ENCODE data around the gene ASCL5. TPM values are rescaled to one million over a fixed set of nuclear protein-coding genes. Genes with fewer than 3 reads are reported as not detected.

The ASCL5 gene
- total RNA-seq, 2 experiments from 2014 or later, result not detected

DNA sequence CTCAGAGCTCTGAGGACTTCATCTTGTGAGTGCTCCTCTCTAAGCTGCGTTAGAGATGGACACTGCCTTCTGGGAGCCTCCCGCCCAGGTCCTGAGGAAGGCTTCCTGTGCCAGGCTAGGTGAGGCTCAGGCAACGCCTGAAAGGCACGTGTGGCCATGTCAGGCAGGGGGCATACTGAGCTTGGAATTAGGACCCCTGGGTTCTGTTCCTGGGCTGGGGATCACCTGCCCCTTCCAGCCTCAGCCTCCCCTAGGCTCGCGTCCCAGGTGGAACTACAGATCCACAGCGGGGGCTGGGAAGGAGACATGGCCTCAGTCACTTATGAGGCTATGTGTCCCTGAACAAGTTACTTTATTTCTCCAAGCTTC lies 10.0 kb upstream of the ASCL5 start:
- CTCF ChIA-PET, result interaction anchor here (1.0 to 1.3 kb wide), 3 partner anchors 12 to 18 kb away, joined by 3 to 6 read pairs (median 4); partner anchors contain the start of gene TMEM9
- no peaks in the 10 kb centered on the region for H3K36me3 Mint-ChIP-seq
- no peaks in the 10 kb centered on the region for H3K9me3 Mint-ChIP-seq (ENCODE audit: low read depth)
- no peak for DNase-seq
- ATAC-seq, result no peak
- H3K27me3 Mint-ChIP-seq, result no peaks in the 10 kb centered on the region
- no peaks in the 10 kb centered on the region for H3K4me1 Mint-ChIP-seq
- no peak overlapping the region for H3K4me3 Mint-ChIP-seq
- no peak overlapping the region for H3K27ac Mint-ChIP-seq

DNA sequence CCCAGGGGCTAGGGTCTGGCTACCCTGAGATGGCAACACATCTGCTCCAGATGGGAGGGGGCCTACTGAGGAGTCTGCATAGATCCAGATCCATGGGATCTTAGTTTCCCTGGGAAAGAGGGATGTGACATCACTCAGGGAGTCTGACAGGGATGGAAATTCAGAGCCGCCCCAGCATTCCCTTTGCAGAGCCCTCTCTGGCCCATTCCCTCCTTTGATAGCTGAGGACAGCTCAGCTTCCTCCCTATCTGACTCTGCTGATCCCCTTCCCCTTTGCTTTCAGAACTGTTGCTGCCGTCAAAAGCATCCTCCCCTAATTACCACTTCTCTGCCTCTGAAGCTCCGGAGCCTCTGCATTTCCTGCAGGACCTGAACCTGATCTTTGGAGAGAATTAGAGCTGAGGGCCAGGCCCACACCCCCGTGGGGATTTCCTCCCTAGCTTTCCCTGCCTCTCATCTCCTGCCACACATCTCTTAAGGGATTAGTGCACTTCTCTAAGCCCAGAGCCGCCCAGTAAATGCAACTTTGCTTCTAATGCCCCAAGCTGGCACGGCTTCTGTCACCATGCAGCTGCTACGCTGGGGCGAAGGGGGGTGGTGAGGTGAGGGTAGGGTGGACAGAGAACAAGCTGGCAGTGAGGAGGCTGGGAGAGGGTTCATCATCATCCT lies 9.5 kb upstream of the ASCL5 start:
- no peak for ATAC-seq
- H3K27ac Mint-ChIP-seq, result no peak overlapping the region
- DNase-seq, result no peak
- no peak overlapping the region for H3K4me3 Mint-ChIP-seq
- CTCF ChIA-PET, result interaction anchor here (1.0 to 1.3 kb wide), 3 partner anchors 13 to 17 kb away, joined by 3 to 6 read pairs (median 4); partner anchors contain the start of gene TMEM9
- H3K4me1 Mint-ChIP-seq, result no peaks in the 10 kb centered on the region
- H3K36me3 Mint-ChIP-seq, result no peaks in the 10 kb centered on the region
- H3K9me3 Mint-ChIP-seq (ENCODE audit: low read depth), result no peaks in the 10 kb centered on the region
- no peaks in the 10 kb centered on the region for H3K27me3 Mint-ChIP-seq

DNA sequence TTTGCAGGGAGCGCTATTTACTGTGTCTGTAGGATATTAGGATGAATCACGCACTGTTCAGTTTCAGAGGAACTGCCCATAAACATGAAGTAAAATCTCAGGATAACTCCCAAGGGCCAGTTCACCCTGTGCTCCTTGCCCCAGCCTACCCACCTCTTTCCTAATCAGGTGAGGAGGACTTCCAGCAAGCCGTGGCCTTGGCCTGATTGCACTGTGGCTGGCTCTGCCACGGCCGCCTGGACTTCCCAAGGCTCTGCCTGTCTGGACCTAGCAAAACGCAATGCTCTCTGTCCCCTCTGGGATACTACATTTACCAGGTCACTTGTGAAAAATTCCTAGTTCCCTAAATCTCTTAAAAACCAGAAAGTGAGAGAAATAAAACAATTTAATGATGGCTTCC lies 7.4 kb upstream of the ASCL5 start:
- no peaks in the 10 kb centered on the region for H3K36me3 Mint-ChIP-seq
- no peak overlapping the region for H3K4me3 Mint-ChIP-seq
- H3K27ac Mint-ChIP-seq, result no peak overlapping the region
- DNase-seq (no peak), ATAC-seq (no peak)
- H3K27me3 Mint-ChIP-seq, result no peaks in the 10 kb centered on the region
- H3K4me1 Mint-ChIP-seq, result no peaks in the 10 kb centered on the region
- CTCF ChIA-PET, result no interaction called here
- no peaks in the 10 kb centered on the region for H3K9me3 Mint-ChIP-seq (ENCODE audit: low read depth)

DNA sequence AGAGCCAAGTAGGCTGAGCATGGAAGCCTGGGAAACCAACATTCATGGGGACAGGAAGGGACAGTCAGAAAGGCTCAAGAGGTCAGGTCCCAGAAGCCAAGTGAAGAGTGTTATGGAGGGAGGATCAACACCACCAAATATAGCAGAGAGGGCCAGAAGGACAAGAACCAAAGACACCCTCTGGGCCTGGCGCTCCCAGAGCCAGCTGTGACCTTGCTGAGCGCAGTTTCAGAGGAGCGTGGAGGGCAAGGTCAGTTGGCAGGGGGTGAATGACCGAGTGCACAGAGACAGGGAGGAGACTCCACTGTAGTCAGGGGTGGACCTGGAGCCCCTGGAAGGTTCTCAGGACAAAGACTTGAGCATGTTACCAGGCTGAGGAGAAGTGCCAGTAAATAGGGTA lies 4.4 kb upstream of the ASCL5 start:
- ATAC-seq, result no peak
- no peaks in the 10 kb centered on the region for H3K27me3 Mint-ChIP-seq
- H3K27ac Mint-ChIP-seq, result no peak overlapping the region
- no peak overlapping the region for H3K4me3 Mint-ChIP-seq
- CTCF ChIA-PET, result no interaction called here
- no peaks in the 10 kb centered on the region for H3K4me1 Mint-ChIP-seq
- no peaks in the 10 kb centered on the region for H3K9me3 Mint-ChIP-seq (ENCODE audit: low read depth)
- no peaks in the 10 kb centered on the region for H3K36me3 Mint-ChIP-seq
- DNase-seq, result no peak

DNA sequence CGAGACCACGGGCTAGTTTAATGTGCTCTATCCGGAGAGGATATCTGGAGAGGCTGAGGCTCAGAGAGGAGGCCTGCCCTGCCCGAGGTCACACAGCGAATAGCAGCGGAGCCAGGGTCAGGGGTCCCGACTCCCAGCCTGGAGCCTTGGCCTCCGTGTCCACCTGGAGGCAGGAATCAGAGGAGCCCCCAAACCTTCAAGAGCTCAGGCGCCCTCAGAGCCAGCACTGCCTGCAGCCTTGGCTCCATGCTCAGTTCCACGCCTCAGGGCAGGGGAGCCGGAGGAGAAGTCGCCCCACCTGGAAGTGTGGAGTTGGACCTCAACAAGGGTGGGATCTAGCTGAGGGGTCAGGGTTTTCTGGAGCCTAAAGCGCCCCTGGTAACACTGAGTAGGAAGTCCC lies 2.0 kb upstream of the ASCL5 start:
- ATAC-seq (no peak), DNase-seq (no peak)
- H3K27me3 Mint-ChIP-seq, result peaks cover 12% of the 10 kb centered on the region
- no peaks in the 10 kb centered on the region for H3K9me3 Mint-ChIP-seq (ENCODE audit: low read depth)
- CTCF ChIA-PET, result interaction anchor here (1.6 kb wide), 1 partner anchor 10 kb away, joined by 7 read pairs; no protein-coding TSS in a partner anchor
- H3K36me3 Mint-ChIP-seq, result no peaks in the 10 kb centered on the region
- no peak overlapping the region for H3K27ac Mint-ChIP-seq
- no peak overlapping the region for H3K4me3 Mint-ChIP-seq
- no peaks in the 10 kb centered on the region for H3K4me1 Mint-ChIP-seq

DNA sequence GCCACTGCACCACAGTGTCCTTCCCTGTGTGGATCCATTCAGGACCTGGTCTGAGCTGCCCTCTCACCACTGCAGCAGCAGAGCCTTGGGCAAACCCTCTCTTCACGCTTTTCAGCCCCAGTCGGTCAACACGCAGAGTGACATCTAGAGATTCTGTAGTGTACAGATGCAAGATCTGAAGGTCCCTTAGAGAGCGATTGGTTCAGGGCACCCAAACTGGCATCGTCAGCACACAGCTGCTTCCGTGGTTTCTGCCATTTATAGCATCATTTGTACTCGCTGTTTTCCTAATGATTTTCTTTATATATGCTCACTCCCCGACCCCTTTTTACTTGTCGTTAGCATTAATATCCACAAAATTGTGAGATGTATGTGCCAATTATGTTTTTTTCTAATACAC lies 1.5 kb upstream of the ASCL5 start:
- H3K4me1 Mint-ChIP-seq, result no peaks in the 10 kb centered on the region
- H3K9me3 Mint-ChIP-seq (ENCODE audit: low read depth), result no peaks in the 10 kb centered on the region
- H3K27me3 Mint-ChIP-seq, result peaks cover 12% of the 10 kb centered on the region
- H3K4me3 Mint-ChIP-seq, result no peak overlapping the region
- ATAC-seq (no peak), DNase-seq (no peak)
- H3K27ac Mint-ChIP-seq, result no peak overlapping the region
- no peaks in the 10 kb centered on the region for H3K36me3 Mint-ChIP-seq
- CTCF ChIA-PET, result interaction anchor here (1.6 kb wide), 1 partner anchor 9 kb away, joined by 7 read pairs; no protein-coding TSS in a partner anchor

DNA sequence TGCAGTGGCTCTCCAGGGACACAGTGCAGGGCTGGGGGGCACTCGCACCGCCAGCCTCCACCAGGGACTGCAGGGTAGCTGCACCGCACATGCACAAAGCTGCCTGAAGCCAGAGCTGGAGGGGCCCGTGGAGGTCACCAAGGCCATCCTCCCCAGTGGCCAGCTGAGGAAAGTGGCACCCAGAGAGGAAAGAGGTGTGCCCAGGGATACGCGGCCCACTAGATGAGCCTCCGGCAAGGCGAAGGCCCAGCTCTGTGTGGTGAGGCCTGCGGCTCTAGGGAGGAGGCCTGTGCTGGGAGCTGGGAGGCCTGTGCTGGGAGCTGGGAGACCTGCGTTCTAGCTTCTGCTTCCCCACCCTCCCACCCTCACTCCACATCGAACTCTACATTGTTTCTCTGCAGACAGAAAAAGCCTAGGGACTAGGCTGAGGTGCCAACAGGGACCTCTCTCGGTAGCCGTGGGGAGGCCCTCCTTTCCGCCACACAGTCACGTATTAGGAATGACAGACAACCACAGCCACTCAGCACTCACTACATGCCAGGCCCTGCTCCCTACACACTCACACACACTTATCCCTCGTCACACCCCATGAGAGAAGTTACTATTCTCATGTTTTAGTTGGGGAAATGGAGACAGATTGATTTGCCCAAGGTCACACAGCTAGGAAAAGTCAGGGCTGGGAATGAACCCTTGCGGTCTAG lies 921 bp upstream of the ASCL5 start:
- Mint-ChIP-seq H3K36me3 (no peaks in the 10 kb centered on the region), H3K4me3 (no peak overlapping the region), H3K9me3 (ENCODE audit: low read depth) (no peaks in the 10 kb centered on the region), H3K27me3 (peaks cover 12% of the 10 kb centered on the region), H3K27ac (no peak overlapping the region), H3K4me1 (no peaks in the 10 kb centered on the region)
- CTCF ChIA-PET, result no interaction called here
- DNase-seq, result no peak
- ATAC-seq, result no peak

DNA sequence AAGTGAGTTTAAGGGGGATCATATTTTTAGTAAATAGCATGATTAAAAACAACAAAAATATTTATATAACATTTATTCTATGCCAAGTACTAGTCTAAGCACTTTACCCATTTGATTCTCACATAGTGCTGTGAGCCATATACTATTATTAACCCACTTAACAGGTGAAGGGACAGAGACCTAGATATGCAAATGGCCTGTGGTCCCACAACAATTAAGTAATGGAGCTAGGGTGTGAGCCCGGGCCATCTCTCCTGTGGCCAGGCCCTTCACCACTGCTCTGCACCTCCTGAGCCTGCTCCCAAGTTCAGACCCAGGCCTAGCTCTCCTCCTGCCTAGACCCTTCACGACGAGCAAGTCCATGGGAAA lies 537 bp downstream of the ASCL5 start:
- Mint-ChIP-seq H3K9me3 (ENCODE audit: low read depth) (no peaks in the 10 kb centered on the region), H3K4me1 (no peaks in the 10 kb centered on the region), H3K27ac (no peak overlapping the region), H3K4me3 (no peak overlapping the region), H3K27me3 (peaks cover 19% of the 10 kb centered on the region), H3K36me3 (no peaks in the 10 kb centered on the region)
- ATAC-seq, result no peak
- CTCF ChIA-PET, result no interaction called here
- no peak for DNase-seq

DNA sequence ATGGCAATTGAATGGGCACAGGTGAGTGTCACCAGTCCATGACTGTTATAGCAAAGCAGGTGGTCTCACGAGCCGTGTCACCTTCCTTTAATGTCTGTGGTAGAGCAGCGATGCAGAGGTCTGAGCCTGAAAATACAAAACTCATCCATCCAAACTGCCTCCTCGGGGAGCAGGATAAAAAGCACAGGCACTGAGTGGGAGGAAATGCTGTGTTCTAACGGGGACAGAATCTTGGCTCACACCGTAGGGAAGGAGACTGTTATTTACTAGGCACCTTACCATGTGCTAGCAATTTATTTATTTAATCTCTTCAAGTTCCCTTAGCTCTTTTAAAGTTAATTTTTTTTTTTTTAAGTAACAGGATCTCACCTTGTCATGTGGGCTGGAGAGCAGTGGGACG lies 1.2 kb downstream of the ASCL5 start:
- H3K9me3 Mint-ChIP-seq (ENCODE audit: low read depth), result no peaks in the 10 kb centered on the region
- H3K36me3 Mint-ChIP-seq, result no peaks in the 10 kb centered on the region
- no peak for ATAC-seq
- H3K4me3 Mint-ChIP-seq, result no peak overlapping the region
- no peak overlapping the region for H3K27ac Mint-ChIP-seq
- CTCF ChIA-PET, result no interaction called here
- peaks cover 22% of the 10 kb centered on the region for H3K27me3 Mint-ChIP-seq
- DNase-seq, result no peak
- H3K4me1 Mint-ChIP-seq, result no peaks in the 10 kb centered on the region

DNA sequence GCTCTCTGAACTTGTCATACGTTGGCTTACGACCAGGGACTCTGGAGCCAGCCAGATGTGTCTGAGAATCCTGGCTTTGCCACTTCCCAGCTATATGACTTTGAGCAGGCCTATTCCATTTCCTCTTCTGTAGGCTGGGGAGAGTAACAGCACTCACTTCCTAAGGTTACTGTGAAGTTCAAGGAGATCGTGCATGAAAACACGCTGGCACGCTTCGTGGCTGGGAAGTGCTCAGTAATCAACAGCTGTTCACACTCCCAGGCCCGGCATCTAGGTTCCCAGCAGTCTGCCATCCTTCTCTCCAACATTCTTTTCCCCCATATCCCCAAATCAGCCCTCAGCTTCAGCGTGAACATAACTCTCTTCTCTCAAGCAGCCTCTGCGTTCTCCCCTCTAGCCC lies 2.0 kb downstream of the ASCL5 start:
- Mint-ChIP-seq H3K9me3 (ENCODE audit: low read depth) (no peaks in the 10 kb centered on the region), H3K27ac (no peak overlapping the region), H3K4me1 (no peaks in the 10 kb centered on the region), H3K36me3 (no peaks in the 10 kb centered on the region), H3K27me3 (peaks cover 22% of the 10 kb centered on the region), H3K4me3 (no peak overlapping the region)
- CTCF ChIA-PET, result interaction anchor here (1.5 kb wide), 1 partner anchor 10 kb away, joined by 4 read pairs; no protein-coding TSS in a partner anchor
- DNase-seq (no peak), ATAC-seq (no peak)

DNA sequence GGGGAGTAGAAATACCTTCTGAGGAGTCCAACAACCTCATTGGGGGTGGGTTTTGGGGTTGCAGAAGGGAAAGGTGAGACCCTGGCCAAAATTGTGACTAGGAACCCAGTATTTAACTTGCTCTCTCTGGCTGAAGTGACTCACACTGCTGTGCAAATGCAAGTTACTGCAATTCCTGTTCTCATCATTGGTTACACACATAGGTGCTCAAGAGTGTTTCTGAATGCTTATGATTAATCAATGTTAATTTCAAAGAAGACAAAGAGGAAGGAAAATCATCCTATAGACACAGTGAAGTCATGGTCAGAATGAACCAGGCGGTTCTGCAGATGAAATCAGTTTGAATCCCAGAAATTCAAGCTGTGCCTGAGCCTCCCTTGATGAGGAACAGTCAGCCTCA lies 3.1 kb downstream of the ASCL5 start:
- H3K9me3 Mint-ChIP-seq (ENCODE audit: low read depth), result no peaks in the 10 kb centered on the region
- DNase-seq (no peak), ATAC-seq (no peak)
- no peaks in the 10 kb centered on the region for H3K4me1 Mint-ChIP-seq
- no peak overlapping the region for H3K27ac Mint-ChIP-seq
- CTCF ChIA-PET, result interaction anchor here (1.5 kb wide), 1 partner anchor 9 kb away, joined by 4 read pairs; no protein-coding TSS in a partner anchor
- peaks cover 25% of the 10 kb centered on the region for H3K27me3 Mint-ChIP-seq
- H3K4me3 Mint-ChIP-seq, result no peak overlapping the region
- H3K36me3 Mint-ChIP-seq, result no peaks in the 10 kb centered on the region

DNA sequence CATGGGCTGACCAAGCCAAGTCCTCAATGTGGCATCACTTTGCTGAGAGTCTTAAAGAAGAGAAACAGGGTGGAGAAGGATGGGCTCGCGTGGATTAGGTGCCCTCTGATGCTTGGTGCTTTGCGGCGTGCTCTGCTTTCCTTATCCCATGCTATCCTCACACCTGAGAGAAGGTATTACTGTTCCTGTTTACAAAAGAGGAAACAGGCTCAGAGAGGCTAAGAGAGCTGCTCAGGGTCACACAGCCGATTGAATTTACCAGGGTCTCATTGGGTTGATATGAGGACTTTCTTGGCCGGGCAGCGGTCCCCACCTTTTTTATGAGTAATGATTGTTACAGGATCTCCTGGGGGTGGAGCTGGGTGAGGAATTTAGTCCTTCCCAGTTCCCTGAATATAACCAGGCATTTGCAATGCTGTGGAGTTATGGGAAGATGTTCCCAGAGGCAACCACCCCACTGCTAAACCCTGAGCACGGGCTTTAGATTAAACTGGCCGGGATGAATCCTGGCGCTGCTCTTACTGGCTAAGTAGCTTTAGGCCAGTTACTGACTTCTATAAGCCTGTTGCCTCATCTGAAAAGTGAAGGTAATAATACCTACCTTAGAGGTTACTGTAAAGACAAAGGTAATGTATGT lies 4.5 kb downstream of the ASCL5 start:
- CTCF ChIA-PET, result interaction anchor here (0.7 to 1.3 kb wide), 3 partner anchors 12 to 22 kb away, joined by 3 read pairs; no protein-coding TSS in a partner anchor
- ATAC-seq, result no peak
- Mint-ChIP-seq H3K27ac (no peak overlapping the region), H3K36me3 (no peaks in the 10 kb centered on the region), H3K4me1 (no peaks in the 10 kb centered on the region), H3K27me3 (peaks cover 36% of the 10 kb centered on the region), H3K9me3 (ENCODE audit: low read depth) (no peaks in the 10 kb centered on the region), H3K4me3 (no peak overlapping the region)
- no peak for DNase-seq

DNA sequence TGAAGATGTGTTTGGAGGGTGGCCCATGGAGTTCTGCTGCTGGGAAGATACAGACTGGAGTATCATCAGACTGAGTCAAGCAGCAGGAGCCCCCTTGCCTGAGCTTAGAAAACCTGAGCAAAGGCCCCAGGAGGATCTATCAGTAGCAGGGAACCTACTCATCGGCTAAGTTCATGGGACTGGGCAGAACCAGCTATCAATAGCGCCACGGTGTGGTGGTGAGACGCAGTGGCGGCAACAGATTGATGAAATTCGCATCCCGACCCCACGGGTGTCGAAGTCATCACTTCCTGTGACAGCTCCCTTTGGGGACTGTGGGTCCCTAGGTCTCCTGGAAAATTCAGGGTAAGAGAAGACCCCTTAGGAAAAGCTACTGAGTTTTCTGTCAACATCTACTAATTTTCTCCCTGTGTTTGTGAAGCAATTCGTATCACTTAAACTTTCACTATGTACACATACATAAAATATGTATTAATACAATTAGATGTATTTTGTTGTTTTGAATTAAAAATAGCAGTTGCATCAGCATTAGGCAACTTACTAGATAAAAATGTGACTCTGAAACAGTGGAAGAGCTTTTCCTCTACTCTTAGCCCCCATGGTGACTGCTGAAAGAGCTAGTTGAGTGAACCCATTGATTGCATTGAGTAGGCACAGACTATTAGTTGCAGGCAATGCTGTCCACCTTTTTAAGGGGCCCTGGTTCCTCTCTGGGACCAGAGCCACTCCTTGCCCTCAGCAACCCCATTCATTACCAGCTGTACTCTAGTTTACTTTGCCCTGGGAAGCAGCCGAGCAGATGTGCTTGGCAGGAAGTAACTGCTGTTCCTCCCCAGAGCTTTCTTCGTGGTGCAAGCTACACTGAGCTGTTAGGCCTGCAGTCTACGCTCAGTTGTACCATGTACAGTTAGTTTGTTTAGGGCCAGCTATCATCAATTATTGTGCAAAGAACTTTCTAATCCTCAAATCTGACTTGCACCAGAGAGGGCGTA lies 7.5 kb downstream of the ASCL5 start:
- ATAC-seq, result peak; percentile 32
- Mint-ChIP-seq H3K4me3 (no peak overlapping the region), H3K9me3 (ENCODE audit: low read depth) (no peaks in the 10 kb centered on the region), H3K36me3 (no peaks in the 10 kb centered on the region), H3K27ac (no peak overlapping the region), H3K27me3 (peaks cover 45% of the 10 kb centered on the region), H3K4me1 (peaks cover under 1% of the 10 kb centered on the region)
- CTCF ChIA-PET, result interaction anchor here (0.5 to 1.9 kb wide), 26 partner anchors 8 to 561 kb away, joined by 3 to 14 read pairs (median 4); partner anchors contain the start of gene KIF21B
- DNase-seq, result peak; percentile 69
